Trophoblast cell (in vitro differentiated cells and primary cell): ENCODE measurements around the gene MYLK.

ENCODE experiments used
- DNase-seq, 2 donors: peaks; one replicate each; pipeline ENCODE4 v3.0.0-alpha.2; 2016
- H2AFZ ChIP-seq: 2 replicates; pipeline ENCODE4 v1.6.1; 2013; ENCODE audit warnings: low read length, moderate library complexity, mild to moderate bottlenecking; ENCODE audit not compliant: insufficient read depth, poor library complexity
- H2AK5ac ChIP-seq: 2 replicates; pipeline ENCODE4 v1.6.1; 2013; ENCODE audit warnings: mild to moderate bottlenecking, low read length
- H2BK120ac ChIP-seq: 2 replicates; pipeline ENCODE4 v1.6.1; 2013; ENCODE audit warnings: low read length, mild to moderate bottlenecking, moderate library complexity; ENCODE audit not compliant: insufficient read depth, poor library complexity
- H2BK12ac ChIP-seq: 2 replicates; pipeline ENCODE4 v1.6.1; 2013; ENCODE audit warnings: mild to moderate bottlenecking, low read length, moderate library complexity
- H2BK5ac ChIP-seq: 2 replicates; pipeline ENCODE4 v1.6.1; 2013; ENCODE audit warnings: low read length, low read depth, moderate library complexity, mild to moderate bottlenecking; ENCODE audit not compliant: poor library complexity
- H3K14ac ChIP-seq: 2 replicates; pipeline ENCODE4 v1.6.1; 2013; ENCODE audit warnings: mild to moderate bottlenecking, low read length
- H3K18ac ChIP-seq: 2 replicates; pipeline ENCODE4 v1.6.1; 2013; ENCODE audit warnings: mild to moderate bottlenecking, low read length
- H3K23ac ChIP-seq: 2 replicates; pipeline ENCODE4 v1.6.1; 2013; ENCODE audit warnings: low read length
- H3K27ac ChIP-seq: 2 replicates; pipeline ENCODE4 v1.5.1; 2013; ENCODE audit warnings: low read depth, mild to moderate bottlenecking, inconsistent platforms, low read length, moderate library complexity
- H3K27me3 ChIP-seq: 2 replicates; pipeline ENCODE4 v1.6.1; 2013; ENCODE audit warnings: inconsistent platforms, mild to moderate bottlenecking, low read length, moderate library complexity; ENCODE audit not compliant: insufficient read depth
- H3K36me3 ChIP-seq, 2 experiments: 1 replicate in 1 of 2; 2 replicates in 1 of 2; pipeline ENCODE4 v1.6.1; 2013; ENCODE audit warnings: low read length in 2 of 2, mild to moderate bottlenecking in 2 of 2, moderate library complexity in 1 of 2; ENCODE audit not compliant: insufficient read depth in 2 of 2, control insufficient read depth in 1 of 2
- H3K4ac ChIP-seq: 2 replicates; pipeline ENCODE4 v1.6.1; 2013; ENCODE audit warnings: low read depth, mild to moderate bottlenecking, low read length, moderate library complexity
- H3K4me1 ChIP-seq, 2 experiments: 1 replicate in 1 of 2; 2 replicates in 1 of 2; pipeline ENCODE4 v1.6.1; 2013; ENCODE audit warnings: low read length in 2 of 2, mild to moderate bottlenecking in 2 of 2, moderate library complexity in 1 of 2; ENCODE audit not compliant: insufficient read depth in 2 of 2, control insufficient read depth in 1 of 2
- H3K4me2 ChIP-seq: 2 replicates; pipeline ENCODE4 v1.6.1; 2013; ENCODE audit warnings: inconsistent platforms, mild to moderate bottlenecking, low read length, moderate library complexity
- H3K4me3 ChIP-seq: 2 replicates; pipeline ENCODE4 v1.5.1; 2013; ENCODE audit warnings: mild to moderate bottlenecking, low read depth, low read length, inconsistent platforms
- H3K79me1 ChIP-seq: one replicate; pipeline ENCODE4 v1.6.1; 2013; ENCODE audit warnings: low read length
- H3K79me2 ChIP-seq: 2 replicates; pipeline ENCODE4 v1.6.1; 2013; ENCODE audit warnings: low read length, mild to moderate bottlenecking; ENCODE audit not compliant: control insufficient read depth, insufficient read depth, poor library complexity
- H3K9ac ChIP-seq: 2 replicates; pipeline ENCODE4 v1.6.1; 2013; ENCODE audit warnings: mild to moderate bottlenecking, low read length
- H3K9me3 ChIP-seq: 2 replicates; pipeline ENCODE4 v1.6.1; 2013; ENCODE audit warnings: low read depth, mild to moderate bottlenecking, control low read depth, inconsistent platforms, low read length; ENCODE audit not compliant: insufficient read depth
- H4K12ac ChIP-seq: 2 replicates; pipeline ENCODE4 v1.6.1; 2013; ENCODE audit warnings: low read depth, mild to moderate bottlenecking, low read length, moderate library complexity
- H4K8ac ChIP-seq: 2 replicates; pipeline ENCODE4 v1.6.1; 2013; ENCODE audit warnings: low read depth, mild to moderate bottlenecking, low read length, moderate library complexity
- H4K91ac ChIP-seq: one replicate; pipeline ENCODE4 v1.6.1; 2013; ENCODE audit warnings: low read depth, mild to moderate bottlenecking, low read length, moderate library complexity
- WGBS: extraction: QIAGEN DNeasy Blood & Tissue Kit; methylation state at CpG from one replicate; pipeline ENCODE4 v1.1.7; 2013; ENCODE audit warnings: missing lambda C conversion rate; ENCODE audit not compliant: insufficient read length, insufficient coverage; ENCODE audit errors: extremely low coverage; 5-methylcytosine and 5-hydroxymethylcytosine counted together

MYLK gene

GRCh38 chr3:123805101-123805500 is 79.0 kb downstream of the MYLK start:
- Histone ChIP-seq H3K9me3 (no peaks in the 10 kb centered on the region), H2BK12ac (no peak overlapping the region), H3K27ac (no peak overlapping the region), H3K27me3 (no peaks in the 10 kb centered on the region), H3K4me3 (no peak overlapping the region), H2BK5ac (no peak overlapping the region), H3K4ac (no peak overlapping the region), H2BK120ac (no peak overlapping the region), H3K79me1 (no peaks in the 10 kb centered on the region), H3K18ac (no peak overlapping the region), H3K4me1 (no peaks in the 10 kb centered on the region), H2AK5ac (no peak overlapping the region), H2AFZ (no peak overlapping the region), H3K9ac (no peak overlapping the region), H3K79me2 (no peaks in the 10 kb centered on the region), H4K91ac (no peak overlapping the region), H3K14ac (no peak overlapping the region), H3K4me2 (no peak overlapping the region), H4K8ac (no peak overlapping the region), H3K36me3 (peaks cover 0 to 2% of the 10 kb centered on the region in 2 experiments), H3K23ac (no peak overlapping the region), H4K12ac (no peak overlapping the region)
- DNase-seq = no peak
- WGBS = no CpG with 5 or more reads among the region's 7 CpGs

GRCh38 chr3:123804676-123805075 is 79.5 kb downstream of the MYLK start:
- Histone ChIP-seq H3K36me3 (peaks cover 0 to 2% of the 10 kb centered on the region in 2 experiments), H3K18ac (no peak overlapping the region), H2BK120ac (no peak overlapping the region), H3K4me1 (peaks cover under 1 to 2% of the 10 kb centered on the region in 2 experiments), H3K23ac (no peak overlapping the region), H3K79me2 (no peaks in the 10 kb centered on the region), H2BK5ac (no peak overlapping the region), H3K9ac (no peak overlapping the region), H4K12ac (no peak overlapping the region), H3K27ac (no peak overlapping the region), H3K27me3 (no peaks in the 10 kb centered on the region), H4K91ac (no peak overlapping the region), H3K4me2 (no peak overlapping the region), H2AFZ (no peak overlapping the region), H2AK5ac (no peak overlapping the region), H3K79me1 (no peaks in the 10 kb centered on the region), H3K9me3 (no peaks in the 10 kb centered on the region), H3K4ac (no peak overlapping the region), H4K8ac (no peak overlapping the region), H2BK12ac (no peak overlapping the region), H3K4me3 (no peak overlapping the region), H3K14ac (no peak overlapping the region)
- WGBS = no CpG with 5 or more reads among the region's 3 CpGs
- DNase-seq = no peak

- Histone ChIP-seq H4K91ac (no peak overlapping the region), H2BK5ac (no peak overlapping the region), H2BK12ac (no peak overlapping the region), H2AK5ac (no peak overlapping the region), H3K36me3 (peaks cover 0 to 2% of the 10 kb centered on the region in 2 experiments), H3K4me3 (no peak overlapping the region), H3K18ac (no peak overlapping the region), H3K9me3 (peaks cover 3% of the 10 kb centered on the region), H2AFZ (no peak overlapping the region), H3K9ac (no peak overlapping the region), H3K4me1 (peaks cover 5% of the 10 kb centered on the region in 2 experiments), H3K79me2 (no peaks in the 10 kb centered on the region), H3K79me1 (no peaks in the 10 kb centered on the region), H4K12ac (no peak overlapping the region), H3K4me2 (no peak overlapping the region), H3K27ac (no peak overlapping the region), H3K14ac (no peak overlapping the region), H3K27me3 (no peaks in the 10 kb centered on the region), H2BK120ac (no peak overlapping the region), H3K4ac (no peak overlapping the region), H3K23ac (no peak overlapping the region), H4K8ac (no peak overlapping the region)
- WGBS = no CpG with 5 or more reads among the region's 5 CpGs
- DNase-seq = no peak
Observed at GRCh38 chr3:123803521-123803920, 80.6 kb downstream of the MYLK start.

- H3K36me3 ChIP-seq = peaks cover 0 to 2% of the 10 kb centered on the region in 2 experiments
- no peak overlapping the region for H4K91ac ChIP-seq
Observed at GRCh38 chr3:123802007-123802625, 82.0 kb downstream of the MYLK start.

More at GRCh38 chr3:123802007-123802625, 82.0 kb downstream of the MYLK start:
- Histone ChIP-seq H3K79me1 (no peaks in the 10 kb centered on the region), H3K27ac (no peak overlapping the region), H3K4me2 (no peak overlapping the region), H4K12ac (no peak overlapping the region), H3K4me1 (peaks cover 5% of the 10 kb centered on the region in 2 experiments), H3K9me3 (peaks cover 3% of the 10 kb centered on the region), H2BK12ac (no peak overlapping the region), H3K27me3 (no peaks in the 10 kb centered on the region), H2BK5ac (no peak overlapping the region), H3K23ac (peak overlapping the region; percentile 25), H2BK120ac (no peak overlapping the region), H3K79me2 (no peaks in the 10 kb centered on the region), H4K8ac (no peak overlapping the region), H3K9ac (no peak overlapping the region), H2AFZ (no peak overlapping the region), H3K14ac (no peak overlapping the region), H3K4ac (no peak overlapping the region), H3K18ac (no peak overlapping the region), H2AK5ac (no peak overlapping the region), H3K4me3 (no peak overlapping the region)
- no peak for DNase-seq
- no CpG with 5 or more reads among the region's 3 CpGs for WGBS
